Fibroblast of lung (primary cell): ENCODE measurements around the gene CALCOCO2. TPM values are rescaled to one million over a fixed set of nuclear protein-coding genes. Genes with fewer than 3 reads are reported as not detected.
A peak's percentile ranks its signal among the peaks of the same experiment; 100 is the strongest.

Experiments
- DNase-seq, 2 donors: peaks; one replicate each; pipeline versions ENCODE4 v3.0.0 to v3.0.0-alpha.2; 2010; ENCODE audit warnings: low read depth in 2 of 2
- H2AFZ ChIP-seq: 2 replicates; pipeline ENCODE4 v1.5.1; 2012; ENCODE audit warnings: low read length, control low read depth, inconsistent platforms
- H3K27ac ChIP-seq: 2 replicates; pipeline ENCODE4 v1.5.1; 2011; ENCODE audit warnings: low read length, control low read depth; ENCODE audit not compliant: insufficient read depth
- H3K27me3 ChIP-seq: 2 replicates; pipeline ENCODE4 v1.5.1; 2011; ENCODE audit warnings: mild to moderate bottlenecking, low read length; ENCODE audit not compliant: control insufficient read depth, insufficient read depth
- H3K36me3 ChIP-seq: 2 replicates; pipeline ENCODE4 v1.5.1; 2011; ENCODE audit warnings: low read length; ENCODE audit not compliant: control insufficient read depth, insufficient read depth
- H3K4me1 ChIP-seq: 2 replicates; pipeline ENCODE4 v1.5.1; 2011; ENCODE audit warnings: low read length; ENCODE audit not compliant: control insufficient read depth, insufficient read depth; ENCODE audit errors: extremely low read depth
- H3K4me2 ChIP-seq: 2 replicates; pipeline ENCODE4 v1.5.1; 2011; ENCODE audit warnings: low read length, control low read depth; ENCODE audit not compliant: insufficient read depth; ENCODE audit errors: extremely low read depth
- H3K4me3 ChIP-seq, 4 experiments: fragments of 200-600 bp in 1 of 4; sonication (generic) in 1 of 4; replicated peaks in 1 of 4; 2 replicates each; pipeline ENCODE4 v1.5.1; 2011 to 2016; ENCODE audit warnings: low read length in 4 of 4, low read depth in 3 of 4, mild to moderate bottlenecking in 3 of 4, control low read depth in 2 of 4, inconsistent platforms in 1 of 4, mixed read lengths in 1 of 4; ENCODE audit not compliant: insufficient read depth in 1 of 4; ENCODE audit errors: control extremely low read depth in 1 of 4
- H3K79me2 ChIP-seq: 2 replicates; pipeline ENCODE4 v1.5.1; 2012; ENCODE audit warnings: mild to moderate bottlenecking, low read length, inconsistent platforms; ENCODE audit not compliant: control insufficient read depth, insufficient read depth
- H3K9ac ChIP-seq: 2 replicates; pipeline ENCODE4 v1.5.1; 2011; ENCODE audit warnings: mild to moderate bottlenecking, low read length, control low read depth; ENCODE audit not compliant: insufficient read depth
- H3K9me3 ChIP-seq: 2 replicates; pipeline ENCODE4 v1.5.1; 2012; ENCODE audit warnings: low read depth, low read length; ENCODE audit not compliant: control insufficient read depth, insufficient read depth
- H4K20me1 ChIP-seq: 2 replicates; pipeline ENCODE4 v1.5.1; 2011; ENCODE audit warnings: low read length; ENCODE audit not compliant: control insufficient read depth, insufficient read depth; ENCODE audit errors: extremely low read depth
- CTCF ChIP-seq, 2 donors: IDR thresholded peaks in 1 of 2; conservative IDR thresholded peaks in 1 of 2; 1 replicate in 1 of 2; 2 replicates in 1 of 2; pipeline ENCODE4 v1.5.1; 2011 to 2012; ENCODE audit warnings: low read length in 2 of 2, control low read depth in 1 of 2, inconsistent platforms in 1 of 2, low read depth in 1 of 2, mild to moderate bottlenecking in 1 of 2
- EZH2 ChIP-seq: IDR thresholded peaks from 2 replicates; pipeline ENCODE4 v1.5.1; 2012; ENCODE audit warnings: low read length, control low read depth, mild to moderate bottlenecking; ENCODE audit errors: missing control alignments
- polyA plus RNA-seq, 2 donors: library from polyadenylated mRNA; depleted of rRNA in 1 of 2; stranded (reverse) in 1 of 2; unstranded in 1 of 2; fragments of >200 nt; gene quantifications; 2 replicates each; pipeline ENCODE4 v1.2.1, GENCODE V29; 2011 to 2012; ENCODE audit warnings: missing spikeins in 1 of 2
- total RNA-seq: library from RNA; depleted of rRNA; stranded (reverse); fragments of >200 nt; gene quantifications from 2 replicates; pipeline ENCODE4 v1.2.1, GENCODE V29; 2014

Gene CALCOCO2
- total and polyA plus RNA-seq, 2 donors (not counting 1 experiment from before 2014, with no cell fraction given): 65.1 to 164 TPM

- no peaks in the 10 kb centered on the region for H3K27me3 ChIP-seq
- H3K27ac ChIP-seq: peak overlapping the region; percentile 61
- H4K20me1 ChIP-seq: peaks cover 2% of the 10 kb centered on the region
- H3K36me3 ChIP-seq: peaks cover 7% of the 10 kb centered on the region
- peak overlapping the region; percentile 87 for H3K4me2 ChIP-seq
- H3K4me3 ChIP-seq: peak overlapping the region; percentile 79 to 94 (median 88)
- no peak overlapping the region for H2AFZ ChIP-seq
- TF ChIP-seq EZH2: no peak
- no peak for TF ChIP-seq CTCF (conservative IDR thresholded peaks at IDR 0.05 in 1 of 2, IDR thresholded peaks at IDR 0.05 in 1 of 2; ENCODE audit: low read depth in 1 of 2, low read length in 2 of 2)
- no peak for DNase-seq
- H3K79me2 ChIP-seq: peaks cover 56% of the 10 kb centered on the region
- H3K9me3 ChIP-seq: no peaks in the 10 kb centered on the region
- H3K9ac ChIP-seq: no peak overlapping the region
- peaks cover 8% of the 10 kb centered on the region for H3K4me1 ChIP-seq
Observed at GRCh38 chr17:48909783-48910182, 78.9 kb downstream of the CALCOCO2 start.

GRCh38 chr17:48910370-48910769 is 79.5 kb downstream of the CALCOCO2 start:
- H3K36me3 ChIP-seq: peaks cover 7% of the 10 kb centered on the region
- no peak overlapping the region for H2AFZ ChIP-seq
- no peak for TF ChIP-seq CTCF (conservative IDR thresholded peaks at IDR 0.05 in 1 of 2, IDR thresholded peaks at IDR 0.05 in 1 of 2; ENCODE audit: low read depth in 1 of 2, low read length in 2 of 2)
- no peak for TF ChIP-seq EZH2
- no peaks in the 10 kb centered on the region for H3K27me3 ChIP-seq
- no peak for DNase-seq
- H3K4me2 ChIP-seq: peak overlapping the region; percentile 87
- no peaks in the 10 kb centered on the region for H3K9me3 ChIP-seq
- H3K27ac ChIP-seq: no peak overlapping the region
- peaks cover 62% of the 10 kb centered on the region for H3K79me2 ChIP-seq
- H3K4me1 ChIP-seq: peaks cover 11% of the 10 kb centered on the region
- peaks cover 2% of the 10 kb centered on the region for H4K20me1 ChIP-seq
- no peak overlapping the region for H3K9ac ChIP-seq
- peak overlapping the region in 3 of 4 experiments; percentile 14 to 94 (median 79) for H3K4me3 ChIP-seq

- peaks cover 14% of the 10 kb centered on the region for H3K4me1 ChIP-seq
- H3K79me2 ChIP-seq: peaks cover 69% of the 10 kb centered on the region
- no peak overlapping the region for H3K4me3 ChIP-seq
- no peaks in the 10 kb centered on the region for H3K9me3 ChIP-seq
- no peak overlapping the region for H3K27ac ChIP-seq
- peaks cover 7% of the 10 kb centered on the region for H3K36me3 ChIP-seq
- no peaks in the 10 kb centered on the region for H3K27me3 ChIP-seq
- no peak for TF ChIP-seq CTCF (conservative IDR thresholded peaks at IDR 0.05 in 1 of 2, IDR thresholded peaks at IDR 0.05 in 1 of 2; ENCODE audit: low read depth in 1 of 2, low read length in 2 of 2)
- TF ChIP-seq EZH2: no peak
- DNase-seq: no peak
- H3K9ac ChIP-seq: no peak overlapping the region
- no peak overlapping the region for H2AFZ ChIP-seq
- no peak overlapping the region for H3K4me2 ChIP-seq
- H4K20me1 ChIP-seq: peaks cover 2% of the 10 kb centered on the region
Observed at GRCh38 chr17:48912476-48912875, 81.6 kb downstream of the CALCOCO2 start.

Other genes with a start within 250 kb of the CALCOCO2 start
- 15.7 and 28.6 TPM in 2 replicates for gene HOXB3, start 240.8 kb upstream of the CALCOCO2 start, total RNA-seq
- 15.7 and 19.5 TPM in 2 replicates for gene HOXB3, start 240.8 kb upstream of the CALCOCO2 start, polyA plus RNA-seq
- gene HOXB5, start 237.3 kb upstream of the CALCOCO2 start, total RNA-seq: 1.0 and 2.1 TPM in 2 replicates
- 9.4 and 17.2 TPM in 2 replicates for gene HOXB5, start 237.3 kb upstream of the CALCOCO2 start, polyA plus RNA-seq
- gene HOXB6, start 226.0 kb upstream of the CALCOCO2 start, total RNA-seq: 10.5 and 16.2 TPM in 2 replicates
- gene HOXB6, start 226.0 kb upstream of the CALCOCO2 start, polyA plus RNA-seq: 28.9 and 42.1 TPM in 2 replicates
- gene HOXB7, start 220.0 kb upstream of the CALCOCO2 start, total RNA-seq: 6.4 and 7.4 TPM in 2 replicates
- gene HOXB7, start 220.0 kb upstream of the CALCOCO2 start, polyA plus RNA-seq: 11.8 and 12.7 TPM in 2 replicates
- 0.33 and 0.51 TPM in 2 replicates for gene HOXB8, start 215.7 kb upstream of the CALCOCO2 start, total RNA-seq
- 1.4 and 2.0 TPM in 2 replicates for gene HOXB8, start 215.7 kb upstream of the CALCOCO2 start, polyA plus RNA-seq
- gene HOXB9, start 204.7 kb upstream of the CALCOCO2 start, total RNA-seq: not detected in 2 replicates
- gene HOXB9, start 204.7 kb upstream of the CALCOCO2 start, polyA plus RNA-seq: 0.06 TPM in 1 of 2 replicates, not detected in the other
- not detected in 2 replicates for gene PRAC1, start 108.5 kb upstream of the CALCOCO2 start, total RNA-seq
- not detected in 2 replicates for gene PRAC1, start 108.5 kb upstream of the CALCOCO2 start, polyA plus RNA-seq
- not detected in 2 replicates for gene PRAC2, start 107.8 kb upstream of the CALCOCO2 start, total RNA-seq
- not detected in 2 replicates for gene PRAC2, start 107.8 kb upstream of the CALCOCO2 start, polyA plus RNA-seq
- gene HOXB13, start 102.3 kb upstream of the CALCOCO2 start, total RNA-seq: not detected in 2 replicates
- not detected in 2 replicates for gene HOXB13, start 102.3 kb upstream of the CALCOCO2 start, polyA plus RNA-seq
- under 0.01 and 0.17 TPM in 2 replicates for gene TTLL6, start 13.8 kb upstream of the CALCOCO2 start, total RNA-seq
- not detected in 2 replicates for gene TTLL6, start 13.8 kb upstream of the CALCOCO2 start, polyA plus RNA-seq
- 19.0 and 24.8 TPM in 2 replicates for gene ATP5MC1, start 61.8 kb downstream of the CALCOCO2 start, total RNA-seq
- gene ATP5MC1, start 61.8 kb downstream of the CALCOCO2 start, polyA plus RNA-seq: 219 and 309 TPM in 2 replicates
- 46.7 and 55.2 TPM in 2 replicates for gene UBE2Z, start 77.4 kb downstream of the CALCOCO2 start, total RNA-seq
- gene UBE2Z, start 77.4 kb downstream of the CALCOCO2 start, polyA plus RNA-seq: 141 and 152 TPM in 2 replicates
- gene SNF8, start 113.8 kb downstream of the CALCOCO2 start, total RNA-seq: 84.2 and 85.5 TPM in 2 replicates
- 109 and 139 TPM in 2 replicates for gene SNF8, start 113.8 kb downstream of the CALCOCO2 start, polyA plus RNA-seq
- not detected in 2 replicates for gene GIP, start 137.6 kb downstream of the CALCOCO2 start, total RNA-seq
- gene GIP, start 137.6 kb downstream of the CALCOCO2 start, polyA plus RNA-seq: 0.12 TPM in 1 of 2 replicates, not detected in the other
- under 0.01 TPM in 2 replicates for gene IGF2BP1, start 166.3 kb downstream of the CALCOCO2 start, total RNA-seq
- gene IGF2BP1, start 166.3 kb downstream of the CALCOCO2 start, polyA plus RNA-seq: 1.1 and 1.4 TPM in 2 replicates